HG03196 (cell line): ENCODE data around the gene MYH2.

ENCODE experiments used
- ATAC-seq: cut with Tn5 transposase; IDR thresholded peaks from one replicate; pipeline ENCODE4 v1.9.1; 2021; ENCODE audit not compliant: unreplicated experiment

Gene MYH2

GRCh38 chr17:10516638-10517037 lies 32.8 kb downstream of the MYH2 start:
- no peak for ATAC-seq

- ATAC-seq: no peak
These were observed 33.4 kb downstream of the MYH2 start for GRCh38 chr17:10516065-10516464.

- ATAC-seq: no peak
These were observed 36.0 kb downstream of the MYH2 start for GRCh38 chr17:10513299-10514067.

GRCh38 chr17:10512856-10513255 lies 36.6 kb downstream of the MYH2 start:
- no peak for ATAC-seq

GRCh38 chr17:10499950-10500349 lies 49.5 kb downstream of the MYH2 start:
- ATAC-seq: no peak

GRCh38 chr17:10492004-10492403 lies 57.5 kb downstream of the MYH2 start:
- no peak for ATAC-seq

GRCh38 chr17:10482252-10482651 lies 67.2 kb downstream of the MYH2 start:
- ATAC-seq: no peak

GRCh38 chr17:10477701-10478100 lies 71.8 kb downstream of the MYH2 start:
- no peak for ATAC-seq

GRCh38 chr17:10474536-10474935 lies 74.9 kb downstream of the MYH2 start:
- ATAC-seq: no peak

GRCh38 chr17:10471858-10472257 lies 77.6 kb downstream of the MYH2 start:
- ATAC-seq: no peak
